IMR-90 (cell line): ENCODE measurements around the gene KRT72. TPM values are rescaled to one million over a fixed set of nuclear protein-coding genes. Genes with fewer than 3 reads are reported as not detected.

Source experiments
- ATAC-seq: fragments of 200-7000 bp; cut with Tn5 transposase; 2 replicates; pipeline ENCODE4 v1.9.1; 2020; ENCODE audit warnings: low read depth, mild to moderate bottlenecking, moderate library complexity
- BruUV-seq: library from RNA; stranded (reverse); fragments of 400-500 nt; replicated peaks from 2 replicates; lab custom pipeline; 2021; lab: Mats Ljungman, UMichigan
- CTCF ChIA-PET: fragments of 300-600 bp; formaldehyde crosslinking; extraction: SDS; loops from one replicate; lab custom pipeline; 2021; ENCODE audit warnings: antibody characterized with exemption; lab: Yijun Ruan, JAX
- POLR2A ChIA-PET: fragments of 300-600 bp; sonication (Branson Sonifier 250); formaldehyde crosslinking; loops from one replicate; lab custom pipeline; 2022; ENCODE audit warnings: antibody characterized with exemption; ENCODE audit not compliant: unreplicated experiment; lab: Charles Lee
- DNase-seq: peaks from one replicate; pipeline ENCODE4 v3.0.0; 2013
- H2AFZ ChIP-seq: replicated peaks from 2 replicates; pipeline ENCODE3; 2013; ENCODE audit warnings: low read length, mild to moderate bottlenecking; ENCODE audit not compliant: poor library complexity
- H2AK5ac ChIP-seq: 2 replicates; pipeline ENCODE4 v1.6.1; 2013; ENCODE audit warnings: low read depth, low read length, inconsistent platforms
- H2AK9ac ChIP-seq: replicated peaks from 2 replicates; pipeline ENCODE3; 2013; ENCODE audit warnings: mild to moderate bottlenecking, low read depth, low read length, moderate library complexity; ENCODE audit not compliant: poor library complexity
- H2BK120ac ChIP-seq: 2 replicates; pipeline ENCODE4 v1.6.1; 2013; ENCODE audit warnings: low read depth, low read length, inconsistent platforms
- H2BK15ac ChIP-seq: 3 replicates; pipeline ENCODE4 v1.6.1; 2013; ENCODE audit warnings: low read depth, low read length, inconsistent platforms
- H2BK20ac ChIP-seq: 2 replicates; pipeline ENCODE4 v1.6.1; 2013; ENCODE audit warnings: low read depth, mild to moderate bottlenecking, inconsistent platforms, low read length, moderate library complexity
- H2BK5ac ChIP-seq: 2 replicates; pipeline ENCODE4 v1.6.1; 2013; ENCODE audit warnings: mild to moderate bottlenecking, low read depth, low read length, inconsistent platforms; ENCODE audit not compliant: poor library complexity, severe bottlenecking
- H3K14ac ChIP-seq: replicated peaks from 2 replicates; pipeline ENCODE4 v1.6.1; 2013; ENCODE audit warnings: low read depth, low read length, inconsistent platforms
- H3K18ac ChIP-seq: 2 replicates; pipeline ENCODE4 v1.6.1; 2013; ENCODE audit warnings: low read depth, low read length, control low read depth
- H3K23ac ChIP-seq: 2 replicates; pipeline ENCODE4 v1.6.1; 2013; ENCODE audit warnings: low read depth, low read length, inconsistent platforms
- H3K27ac ChIP-seq: 2 replicates; pipeline ENCODE4 v1.5.1; 2013; ENCODE audit warnings: mild to moderate bottlenecking, control low read depth, low read length; ENCODE audit not compliant: insufficient read depth
- H3K27me3 ChIP-seq: 2 replicates; pipeline ENCODE4 v1.6.1; 2013; ENCODE audit warnings: low read length; ENCODE audit not compliant: control insufficient read depth, insufficient read depth
- H3K36me3 ChIP-seq: 2 replicates; pipeline ENCODE4 v1.6.1; 2013; ENCODE audit warnings: low read length, mixed read lengths; ENCODE audit not compliant: control insufficient read depth, insufficient read depth
- H3K4ac ChIP-seq: 2 replicates; pipeline ENCODE4 v1.6.1; 2013; ENCODE audit warnings: low read depth, low read length, inconsistent platforms
- H3K4me1 ChIP-seq: 2 replicates; pipeline ENCODE4 v1.6.1; 2013; ENCODE audit warnings: low read length, mixed read lengths; ENCODE audit not compliant: control insufficient read depth, insufficient read depth
- H3K4me2 ChIP-seq: 2 replicates; pipeline ENCODE4 v1.6.1; 2013; ENCODE audit warnings: low read depth, mild to moderate bottlenecking, control low read depth, low read length, moderate library complexity
- H3K4me3 ChIP-seq: 2 replicates; pipeline ENCODE4 v1.5.1; 2013; ENCODE audit warnings: low read depth, mild to moderate bottlenecking, control low read depth, low read length, moderate library complexity; ENCODE audit not compliant: insufficient read depth
- H3K56ac ChIP-seq: 2 replicates; pipeline ENCODE4 v1.6.1; 2013; ENCODE audit warnings: low read length, inconsistent platforms; ENCODE audit not compliant: insufficient read depth; ENCODE audit errors: extremely low read depth
- H3K79me1 ChIP-seq, 2 experiments: 2 replicates each; pipeline ENCODE4 v1.6.1; 2013; ENCODE audit warnings: low read length in 2 of 2, inconsistent platforms in 1 of 2, low read depth in 1 of 2
- H3K9ac ChIP-seq: 2 replicates; pipeline ENCODE4 v1.6.1; 2013; ENCODE audit warnings: low read depth, low read length, control low read depth
- H3K9me1 ChIP-seq: 2 replicates; pipeline ENCODE4 v1.6.1; 2013; ENCODE audit warnings: low read length, inconsistent platforms; ENCODE audit not compliant: insufficient read depth
- H3K9me3 ChIP-seq: 2 replicates; pipeline ENCODE4 v1.6.1; 2013; ENCODE audit warnings: low read length; ENCODE audit not compliant: control insufficient read depth, insufficient read depth
- H4K20me1 ChIP-seq: 2 replicates; pipeline ENCODE4 v1.6.1; 2013; ENCODE audit warnings: low read length, inconsistent platforms; ENCODE audit not compliant: insufficient read depth
- H4K5ac ChIP-seq: 2 replicates; pipeline ENCODE4 v1.6.1; 2013; ENCODE audit warnings: mild to moderate bottlenecking, low read depth, low read length, control low read depth
- H4K8ac ChIP-seq, 2 experiments: 2 replicates each; pipeline ENCODE4 v1.6.1; 2013; ENCODE audit warnings: low read depth in 2 of 2, low read length in 2 of 2, control low read depth in 1 of 2, inconsistent platforms in 1 of 2
- H4K91ac ChIP-seq: 2 replicates; pipeline ENCODE4 v1.6.1; 2013; ENCODE audit warnings: low read depth, low read length, inconsistent platforms; ENCODE audit not compliant: insufficient read depth
- BHLHE40 ChIP-seq: fragments of 150-350 bp; IDR thresholded peaks from 2 replicates; pipeline ENCODE4 v1.6.1; 2016; ENCODE audit warnings: mild to moderate bottlenecking, low read depth, low read length
- CEBPB ChIP-seq: IDR thresholded peaks from 2 replicates; pipeline ENCODE4 v1.6.1; 2012; ENCODE audit warnings: low read depth, low read length, improper control_type of control experiment
- CHD1 ChIP-seq: IDR thresholded peaks from 2 replicates; pipeline ENCODE4 v1.6.1; 2012; ENCODE audit warnings: low read depth, low read length, improper control_type of control experiment
- FOS ChIP-seq: fragments of 150-350 bp; IDR thresholded peaks from 2 replicates; pipeline ENCODE4 v1.6.1; 2016; ENCODE audit warnings: low read depth, low read length
- MAFK ChIP-seq: IDR thresholded peaks from 2 replicates; pipeline ENCODE4 v1.6.1; 2012; ENCODE audit warnings: low read depth, low read length, improper control_type of control experiment
- MAZ ChIP-seq: IDR thresholded peaks from 2 replicates; pipeline ENCODE4 v1.6.1; 2012; ENCODE audit warnings: low read depth, mild to moderate bottlenecking, low read length, improper control_type of control experiment, moderate library complexity, borderline replicate concordance
- MXI1 ChIP-seq: IDR thresholded peaks from 2 replicates; pipeline ENCODE4 v1.6.1; 2012; ENCODE audit warnings: low read depth, mild to moderate bottlenecking, low read length, moderate library complexity, borderline replicate concordance
- NFE2L2 ChIP-seq: fragments of 150-350 bp; IDR thresholded peaks from 2 replicates; pipeline ENCODE4 v1.6.1; 2016; ENCODE audit warnings: low read depth, mild to moderate bottlenecking, low read length
- POLR2A ChIP-seq: IDR thresholded peaks from 2 replicates; pipeline ENCODE4 v1.6.1; 2012; ENCODE audit warnings: mild to moderate bottlenecking, low read depth, low read length
- RAD21 ChIP-seq: IDR thresholded peaks from 2 replicates; pipeline ENCODE4 v1.6.1; 2012; ENCODE audit warnings: low read length, improper control_type of control experiment
- RCOR1 ChIP-seq: IDR thresholded peaks from 2 replicates; pipeline ENCODE4 v1.6.1; 2012; ENCODE audit warnings: mild to moderate bottlenecking, low read length, improper control_type of control experiment; ENCODE audit not compliant: insufficient replicate concordance
- RFX5 ChIP-seq: IDR thresholded peaks from 2 replicates; pipeline ENCODE4 v1.8.0; 2012; ENCODE audit warnings: low read depth, mild to moderate bottlenecking, low read length, moderate library complexity
- SMC3 ChIP-seq: fragments of 150-350 bp; IDR thresholded peaks from 2 replicates; pipeline ENCODE4 v1.6.1; 2016; ENCODE audit warnings: low read depth, mild to moderate bottlenecking, antibody characterized with exemption, low read length, moderate library complexity
- dilution Hi-C: fragments of 300-500 bp; cut with HindIII; formaldehyde crosslinking; loops from one replicate; pipeline ENCODE4 v1.14.3; 2018; ENCODE audit warnings: low sequenced_read_pairs; ENCODE audit not compliant: unreplicated experiment
- in situ Hi-C: fragments of 300-500 bp; cut with MboI; formaldehyde crosslinking; loops from 3 replicates; pipeline ENCODE4 v1.14.3; 2019; ENCODE audit warnings: low sequenced_read_pairs, inconsistent platforms, mixed read lengths
- intact Hi-C: fragments of 100-400 bp; cut with micrococcal nuclease; formaldehyde crosslinking; loops from 2 replicates; pipeline ENCODE4 v1.10.0; 2022
- polyA plus RNA-seq, 3 experiments: library from polyadenylated mRNA; depleted of rRNA; stranded (reverse); fragments of >200 nt; gene quantifications; 2 replicates each; pipeline ENCODE4 v1.2.3, GENCODE V29; 2012; ENCODE audit warnings: low replicate concordance in 1 of 3
- total RNA-seq: library from RNA; depleted of rRNA; stranded (reverse); fragments of >200 nt; gene quantifications from 2 replicates; pipeline ENCODE4 v1.2.3, GENCODE V29; 2012
- TF ChIP-seq, protein P1 (sequence below): fragments of 150-350 bp; IDR thresholded peaks from 2 replicates; pipeline ENCODE4 v1.6.1; 2016; ENCODE audit warnings: low read depth, mild to moderate bottlenecking, low read length, moderate library complexity, borderline replicate concordance
- TF ChIP-seq, protein P2 (sequence below): fragments of 150-350 bp; IDR thresholded peaks from 2 replicates; pipeline ENCODE4 v1.6.1; 2017; ENCODE audit warnings: mild to moderate bottlenecking, antibody characterized with exemption, low read length, low read depth
- TF ChIP-seq, protein P3 (sequence below): conservative IDR thresholded peaks from 2 replicates; pipeline ENCODE4 v1.5.1; 2012; ENCODE audit warnings: mild to moderate bottlenecking, low read depth, low read length, improper control_type of control experiment

Gene KRT72
- total and polyA plus RNA-seq, 2 of the 4 experiments (the other 2 are of a cell fraction): not detected

DNA sequence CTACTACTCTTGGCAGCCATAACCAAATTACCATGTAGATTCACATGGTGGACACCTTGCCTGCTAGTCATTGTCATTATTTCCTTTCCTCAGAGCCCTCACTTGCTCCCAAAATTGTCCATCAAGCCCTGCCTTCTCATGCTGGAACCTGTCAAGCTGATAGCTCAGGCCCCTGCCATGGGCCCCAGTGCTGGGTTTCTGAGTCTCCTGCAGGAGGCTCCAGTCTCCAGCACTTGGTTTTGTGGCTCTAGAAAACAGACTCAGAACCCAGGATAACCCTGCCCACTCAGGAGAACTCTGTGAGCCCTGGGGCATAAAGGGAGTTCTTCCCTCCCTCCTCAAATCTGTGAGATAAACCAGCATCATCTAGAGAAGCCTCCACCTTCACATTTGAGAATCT, 59.1 kb downstream of the KRT72 start:
- ChIA-PET CTCF (no interaction called here), POLR2A (no interaction called here)
- in situ Hi-C loops: no loop called here

More for the DNA sequence above, 59.1 kb downstream of the KRT72 start:
- no peak overlapping the region for H2BK120ac ChIP-seq
- no peak overlapping the region for H3K18ac ChIP-seq
- no peak overlapping the region for H3K56ac ChIP-seq
- H3K36me3 ChIP-seq: no peaks in the 10 kb centered on the region
- peaks cover 8% of the 10 kb centered on the region for H3K27me3 ChIP-seq
- no peak overlapping the region for H3K27ac ChIP-seq
- H2AFZ ChIP-seq: no peak overlapping the region
- H3K23ac ChIP-seq: no peak overlapping the region
- TF ChIP-seq FOS (no peak), SMC3 (no peak), MAFK (no peak), MXI1 (no peak), RFX5 (no peak), BHLHE40 (no peak), CEBPB (no peak), NFE2L2 (no peak), CHD1 (no peak), RCOR1 (no peak), POLR2A (no peak), RAD21 (no peak), MAZ (no peak)
- TF ChIP-seq, protein P1, sequence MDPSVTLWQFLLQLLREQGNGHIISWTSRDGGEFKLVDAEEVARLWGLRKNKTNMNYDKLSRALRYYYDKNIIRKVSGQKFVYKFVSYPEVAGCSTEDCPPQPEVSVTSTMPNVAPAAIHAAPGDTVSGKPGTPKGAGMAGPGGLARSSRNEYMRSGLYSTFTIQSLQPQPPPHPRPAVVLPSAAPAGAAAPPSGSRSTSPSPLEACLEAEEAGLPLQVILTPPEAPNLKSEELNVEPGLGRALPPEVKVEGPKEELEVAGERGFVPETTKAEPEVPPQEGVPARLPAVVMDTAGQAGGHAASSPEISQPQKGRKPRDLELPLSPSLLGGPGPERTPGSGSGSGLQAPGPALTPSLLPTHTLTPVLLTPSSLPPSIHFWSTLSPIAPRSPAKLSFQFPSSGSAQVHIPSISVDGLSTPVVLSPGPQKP: no peak
- TF ChIP-seq, protein P2, sequence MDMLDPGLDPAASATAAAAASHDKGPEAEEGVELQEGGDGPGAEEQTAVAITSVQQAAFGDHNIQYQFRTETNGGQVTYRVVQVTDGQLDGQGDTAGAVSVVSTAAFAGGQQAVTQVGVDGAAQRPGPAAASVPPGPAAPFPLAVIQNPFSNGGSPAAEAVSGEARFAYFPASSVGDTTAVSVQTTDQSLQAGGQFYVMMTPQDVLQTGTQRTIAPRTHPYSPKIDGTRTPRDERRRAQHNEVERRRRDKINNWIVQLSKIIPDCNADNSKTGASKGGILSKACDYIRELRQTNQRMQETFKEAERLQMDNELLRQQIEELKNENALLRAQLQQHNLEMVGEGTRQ: no peak
- TF ChIP-seq, protein P3, sequence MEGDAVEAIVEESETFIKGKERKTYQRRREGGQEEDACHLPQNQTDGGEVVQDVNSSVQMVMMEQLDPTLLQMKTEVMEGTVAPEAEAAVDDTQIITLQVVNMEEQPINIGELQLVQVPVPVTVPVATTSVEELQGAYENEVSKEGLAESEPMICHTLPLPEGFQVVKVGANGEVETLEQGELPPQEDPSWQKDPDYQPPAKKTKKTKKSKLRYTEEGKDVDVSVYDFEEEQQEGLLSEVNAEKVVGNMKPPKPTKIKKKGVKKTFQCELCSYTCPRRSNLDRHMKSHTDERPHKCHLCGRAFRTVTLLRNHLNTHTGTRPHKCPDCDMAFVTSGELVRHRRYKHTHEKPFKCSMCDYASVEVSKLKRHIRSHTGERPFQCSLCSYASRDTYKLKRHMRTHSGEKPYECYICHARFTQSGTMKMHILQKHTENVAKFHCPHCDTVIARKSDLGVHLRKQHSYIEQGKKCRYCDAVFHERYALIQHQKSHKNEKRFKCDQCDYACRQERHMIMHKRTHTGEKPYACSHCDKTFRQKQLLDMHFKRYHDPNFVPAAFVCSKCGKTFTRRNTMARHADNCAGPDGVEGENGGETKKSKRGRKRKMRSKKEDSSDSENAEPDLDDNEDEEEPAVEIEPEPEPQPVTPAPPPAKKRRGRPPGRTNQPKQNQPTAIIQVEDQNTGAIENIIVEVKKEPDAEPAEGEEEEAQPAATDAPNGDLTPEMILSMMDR: no peak
- H3K4me3 ChIP-seq: no peak overlapping the region
- H3K9me1 ChIP-seq: no peaks in the 10 kb centered on the region; the same call in 1 of the 2 replicates
- no peaks in the 10 kb centered on the region for H4K20me1 ChIP-seq
- H3K79me1 ChIP-seq: no peaks in the 10 kb centered on the region
- no peak for ATAC-seq
- H3K14ac ChIP-seq: no peak overlapping the region
- no peak overlapping the region for H2BK20ac ChIP-seq
- BruUV-seq: no TSS peak
- no peak overlapping the region for H2AK5ac ChIP-seq
- H4K5ac ChIP-seq: no peak overlapping the region
- no peaks in the 10 kb centered on the region for H3K4me1 ChIP-seq
- H4K8ac ChIP-seq: no peak overlapping the region
- dilution Hi-C loops: no loop called here
- H3K9me3 ChIP-seq: no peaks in the 10 kb centered on the region
- intact Hi-C loops: no loop called here
- no peak overlapping the region for H3K4me2 ChIP-seq
- H2AK9ac ChIP-seq: no peak overlapping the region
- no peak overlapping the region for H3K4ac ChIP-seq
- H4K91ac ChIP-seq: no peak overlapping the region
- H2BK5ac ChIP-seq: no peak overlapping the region
- H2BK15ac ChIP-seq: no peak overlapping the region
- H3K9ac ChIP-seq: no peak overlapping the region
- no peak for DNase-seq
